ENCODE measurements around the gene NFKBIE. TPM values are rescaled to one million over a fixed set of nuclear protein-coding genes. Genes with fewer than 3 reads are reported as not detected.

NFKBIE gene
- total and polyA plus RNA-seq, 9 of the 15 experiments (the other 6 are each of a cell fraction or from before 2014, with no cell fraction given), result 2.1 to 16.4 (median 11.7) TPM

DNA sequence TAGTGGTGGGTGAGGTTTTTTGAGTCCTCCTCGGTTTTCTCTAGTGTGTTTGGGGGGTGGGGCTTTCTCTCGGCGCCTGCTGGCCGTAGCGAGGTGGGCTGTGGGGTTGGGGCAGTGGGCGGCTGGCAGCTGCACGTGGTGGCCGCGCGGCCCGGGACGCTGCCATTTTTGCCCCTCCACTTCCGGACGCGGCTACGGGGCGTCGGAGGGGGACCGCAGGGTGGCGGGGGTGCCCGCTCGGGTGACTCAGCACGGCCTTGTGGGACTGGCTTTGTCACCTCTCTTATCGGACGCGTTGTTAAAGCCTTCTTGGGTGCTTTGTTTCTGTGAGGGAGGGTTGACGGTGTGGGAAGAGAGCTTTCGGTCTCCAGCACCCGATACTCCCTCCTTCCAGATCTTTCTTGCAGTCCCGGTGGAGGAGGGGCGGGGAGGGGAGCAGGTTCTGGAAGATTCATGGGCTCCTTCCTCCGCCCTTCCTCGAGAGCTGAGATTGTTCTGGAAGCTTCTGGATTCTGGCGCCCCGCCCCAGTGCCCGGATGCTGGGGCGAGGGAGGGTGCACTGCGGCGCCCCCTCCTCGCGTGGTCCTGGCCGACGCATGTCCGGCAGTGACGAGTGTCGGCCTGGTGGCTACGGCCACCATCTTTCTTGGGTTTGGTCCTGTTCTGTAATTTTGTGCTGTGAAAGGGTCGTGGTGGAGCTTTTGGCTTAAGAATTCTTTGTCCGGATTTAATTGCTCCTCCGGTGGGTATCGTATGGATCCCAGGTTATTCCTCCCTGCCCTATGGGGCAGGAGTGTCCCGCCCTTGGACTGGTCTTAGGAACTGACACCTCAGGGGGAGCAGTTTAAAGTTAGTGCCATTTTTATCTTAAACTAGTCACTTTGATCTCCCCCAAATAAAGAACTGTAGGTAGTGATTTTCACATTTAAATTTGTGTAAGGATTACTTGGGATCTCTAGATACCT lies 17.7 kb downstream of the NFKBIE start (continued):
- TF ChIP-seq, protein P1, sequence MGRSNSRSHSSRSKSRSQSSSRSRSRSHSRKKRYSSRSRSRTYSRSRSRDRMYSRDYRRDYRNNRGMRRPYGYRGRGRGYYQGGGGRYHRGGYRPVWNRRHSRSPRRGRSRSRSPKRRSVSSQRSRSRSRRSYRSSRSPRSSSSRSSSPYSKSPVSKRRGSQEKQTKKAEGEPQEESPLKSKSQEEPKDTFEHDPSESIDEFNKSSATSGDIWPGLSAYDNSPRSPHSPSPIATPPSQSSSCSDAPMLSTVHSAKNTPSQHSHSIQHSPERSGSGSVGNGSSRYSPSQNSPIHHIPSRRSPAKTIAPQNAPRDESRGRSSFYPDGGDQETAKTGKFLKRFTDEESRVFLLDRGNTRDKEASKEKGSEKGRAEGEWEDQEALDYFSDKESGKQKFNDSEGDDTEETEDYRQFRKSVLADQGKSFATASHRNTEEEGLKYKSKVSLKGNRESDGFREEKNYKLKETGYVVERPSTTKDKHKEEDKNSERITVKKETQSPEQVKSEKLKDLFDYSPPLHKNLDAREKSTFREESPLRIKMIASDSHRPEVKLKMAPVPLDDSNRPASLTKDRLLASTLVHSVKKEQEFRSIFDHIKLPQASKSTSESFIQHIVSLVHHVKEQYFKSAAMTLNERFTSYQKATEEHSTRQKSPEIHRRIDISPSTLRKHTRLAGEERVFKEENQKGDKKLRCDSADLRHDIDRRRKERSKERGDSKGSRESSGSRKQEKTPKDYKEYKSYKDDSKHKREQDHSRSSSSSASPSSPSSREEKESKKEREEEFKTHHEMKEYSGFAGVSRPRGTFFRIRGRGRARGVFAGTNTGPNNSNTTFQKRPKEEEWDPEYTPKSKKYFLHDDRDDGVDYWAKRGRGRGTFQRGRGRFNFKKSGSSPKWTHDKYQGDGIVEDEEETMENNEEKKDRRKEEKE (IDR thresholded peaks at IDR 0.05; ENCODE audit: borderline replicate concordance in 1 of 2, control insufficient read depth in 1 of 2, low read depth in 2 of 2, low read length in 1 of 2), result no peak; a peak in 1 of 4 replicates
- TF ChIP-seq GABPA (tag; conservative IDR thresholded peaks at IDR 0.05; ENCODE audit: low read depth) (peak; percentile 93), ZNF561 (CRISPR knock-in tag; conservative IDR thresholded peaks at IDR 0.05) (no peak), RBM17 (IDR thresholded peaks at IDR 0.05; ENCODE audit: borderline replicate concordance, low read depth, low read length) (no peak), CBX8 (IDR thresholded peaks at IDR 0.05; ENCODE audit: borderline replicate concordance, extremely low read depth, low read depth, low read length, poor library complexity, severe bottlenecking) (no peak), HMG20B (CRISPR knock-in tag; IDR thresholded peaks at IDR 0.05) (no peak), ZFP1 (CRISPR knock-in tag; IDR thresholded peaks at IDR 0.05) (0 out of 2 replicates have a peak, but pooled peaks have one; percentile 49), TGIF2 (CRISPR knock-in tag; IDR thresholded peaks at IDR 0.05) (peak; percentile 85; the same call in 1 of the 2 replicates), ZBTB8A (IDR thresholded peaks at IDR 0.05; ENCODE audit: partially characterized antibody) (no peak), HSF4 (CRISPR knock-in tag; IDR thresholded peaks at IDR 0.05; ENCODE audit: borderline replicate concordance) (no peak), KAT2B (IDR thresholded peaks at IDR 0.05; ENCODE audit: low read depth, low read length) (no peak)
- TF ChIP-seq, protein P2, sequence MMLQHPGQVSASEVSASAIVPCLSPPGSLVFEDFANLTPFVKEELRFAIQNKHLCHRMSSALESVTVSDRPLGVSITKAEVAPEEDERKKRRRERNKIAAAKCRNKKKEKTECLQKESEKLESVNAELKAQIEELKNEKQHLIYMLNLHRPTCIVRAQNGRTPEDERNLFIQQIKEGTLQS (IDR thresholded peaks at IDR 0.05), result peak; percentile 88
- TF ChIP-seq, protein P2 (CRISPR knock-in tag; conservative IDR thresholded peaks at IDR 0.05), result no peak
- TF ChIP-seq, protein P3, sequence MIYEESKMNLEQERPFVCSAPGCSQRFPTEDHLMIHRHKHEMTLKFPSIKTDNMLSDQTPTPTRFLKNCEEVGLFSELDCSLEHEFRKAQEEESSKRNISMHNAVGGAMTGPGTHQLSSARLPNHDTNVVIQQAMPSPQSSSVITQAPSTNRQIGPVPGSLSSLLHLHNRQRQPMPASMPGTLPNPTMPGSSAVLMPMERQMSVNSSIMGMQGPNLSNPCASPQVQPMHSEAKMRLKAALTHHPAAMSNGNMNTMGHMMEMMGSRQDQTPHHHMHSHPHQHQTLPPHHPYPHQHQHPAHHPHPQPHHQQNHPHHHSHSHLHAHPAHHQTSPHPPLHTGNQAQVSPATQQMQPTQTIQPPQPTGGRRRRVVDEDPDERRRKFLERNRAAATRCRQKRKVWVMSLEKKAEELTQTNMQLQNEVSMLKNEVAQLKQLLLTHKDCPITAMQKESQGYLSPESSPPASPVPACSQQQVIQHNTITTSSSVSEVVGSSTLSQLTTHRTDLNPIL (CRISPR knock-in tag; IDR thresholded peaks at IDR 0.05), result 0 out of 2 replicates have a peak, but pooled peaks have one; percentile 3
- TF ChIP-seq, protein P4, sequence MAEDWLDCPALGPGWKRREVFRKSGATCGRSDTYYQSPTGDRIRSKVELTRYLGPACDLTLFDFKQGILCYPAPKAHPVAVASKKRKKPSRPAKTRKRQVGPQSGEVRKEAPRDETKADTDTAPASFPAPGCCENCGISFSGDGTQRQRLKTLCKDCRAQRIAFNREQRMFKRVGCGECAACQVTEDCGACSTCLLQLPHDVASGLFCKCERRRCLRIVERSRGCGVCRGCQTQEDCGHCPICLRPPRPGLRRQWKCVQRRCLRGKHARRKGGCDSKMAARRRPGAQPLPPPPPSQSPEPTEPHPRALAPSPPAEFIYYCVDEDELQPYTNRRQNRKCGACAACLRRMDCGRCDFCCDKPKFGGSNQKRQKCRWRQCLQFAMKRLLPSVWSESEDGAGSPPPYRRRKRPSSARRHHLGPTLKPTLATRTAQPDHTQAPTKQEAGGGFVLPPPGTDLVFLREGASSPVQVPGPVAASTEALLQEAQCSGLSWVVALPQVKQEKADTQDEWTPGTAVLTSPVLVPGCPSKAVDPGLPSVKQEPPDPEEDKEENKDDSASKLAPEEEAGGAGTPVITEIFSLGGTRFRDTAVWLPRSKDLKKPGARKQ (CRISPR knock-in tag; IDR thresholded peaks at IDR 0.05), result no peak
